ENCODE measurements around the gene DNAH8.

Gene DNAH8

DNA sequence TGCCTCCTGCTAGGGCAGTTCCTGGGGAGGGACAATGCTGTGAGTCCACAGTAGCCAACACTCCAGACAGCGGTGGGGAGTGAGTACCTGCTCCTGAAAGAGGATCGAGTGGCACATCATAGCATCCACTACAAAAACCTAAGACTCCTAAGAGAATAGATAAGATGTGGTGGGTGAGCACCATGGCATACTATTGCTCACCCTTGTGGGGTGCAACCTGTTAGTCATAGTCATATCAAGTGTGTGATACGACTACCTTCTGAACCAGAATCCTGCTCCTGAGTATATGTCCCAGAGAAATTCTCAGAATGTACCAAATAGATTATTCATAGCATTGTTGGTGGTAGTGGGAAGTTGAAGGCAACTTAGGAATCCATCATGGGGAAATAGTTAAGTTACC is 270.7 kb downstream of the DNAH8 start:
- Histone ChIP-seq H3K4me1 (ENCODE audit: control insufficient read depth, low read length) (no peaks in the 10 kb centered on the region), H4K20me1 (ENCODE audit: control insufficient read depth, insufficient read depth, low read depth, low read length) (no peaks in the 10 kb centered on the region), H3K9me2 (replicated peaks; ENCODE audit: control insufficient read depth, low read length) (no peaks in the 10 kb centered on the region), H3K36me3 (ENCODE audit: control insufficient read depth, low read length) (no peaks in the 10 kb centered on the region), H3K27me3 (ENCODE audit: control insufficient read depth, low read length) (peaks cover 6% of the 10 kb centered on the region; the same call in 1 of the 2 replicates), H3F3A (ENCODE audit: control insufficient read depth, insufficient read depth) (no peaks in the 10 kb centered on the region), H3K79me2 (ENCODE audit: control insufficient read depth, low read length) (no peaks in the 10 kb centered on the region), H3K4me2 (ENCODE audit: low read length) (no peak overlapping the region), H3K4me3 (ENCODE audit: low read length) (no peak overlapping the region), H3K9me3 (ENCODE audit: control insufficient read depth, insufficient read depth, low read length) (no peaks in the 10 kb centered on the region), H3K27ac (ENCODE audit: low read depth, low read length) (no peak overlapping the region)
- TF ChIP-seq, protein P1, sequence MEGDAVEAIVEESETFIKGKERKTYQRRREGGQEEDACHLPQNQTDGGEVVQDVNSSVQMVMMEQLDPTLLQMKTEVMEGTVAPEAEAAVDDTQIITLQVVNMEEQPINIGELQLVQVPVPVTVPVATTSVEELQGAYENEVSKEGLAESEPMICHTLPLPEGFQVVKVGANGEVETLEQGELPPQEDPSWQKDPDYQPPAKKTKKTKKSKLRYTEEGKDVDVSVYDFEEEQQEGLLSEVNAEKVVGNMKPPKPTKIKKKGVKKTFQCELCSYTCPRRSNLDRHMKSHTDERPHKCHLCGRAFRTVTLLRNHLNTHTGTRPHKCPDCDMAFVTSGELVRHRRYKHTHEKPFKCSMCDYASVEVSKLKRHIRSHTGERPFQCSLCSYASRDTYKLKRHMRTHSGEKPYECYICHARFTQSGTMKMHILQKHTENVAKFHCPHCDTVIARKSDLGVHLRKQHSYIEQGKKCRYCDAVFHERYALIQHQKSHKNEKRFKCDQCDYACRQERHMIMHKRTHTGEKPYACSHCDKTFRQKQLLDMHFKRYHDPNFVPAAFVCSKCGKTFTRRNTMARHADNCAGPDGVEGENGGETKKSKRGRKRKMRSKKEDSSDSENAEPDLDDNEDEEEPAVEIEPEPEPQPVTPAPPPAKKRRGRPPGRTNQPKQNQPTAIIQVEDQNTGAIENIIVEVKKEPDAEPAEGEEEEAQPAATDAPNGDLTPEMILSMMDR (IDR thresholded peaks at IDR 0.05; ENCODE audit: low read depth, low read length, poor library complexity, severe bottlenecking): no peak
- TF ChIP-seq EZH2phosphoT487 (IDR thresholded peaks at IDR 0.05; ENCODE audit: borderline replicate concordance, low read length): no peak

DNA sequence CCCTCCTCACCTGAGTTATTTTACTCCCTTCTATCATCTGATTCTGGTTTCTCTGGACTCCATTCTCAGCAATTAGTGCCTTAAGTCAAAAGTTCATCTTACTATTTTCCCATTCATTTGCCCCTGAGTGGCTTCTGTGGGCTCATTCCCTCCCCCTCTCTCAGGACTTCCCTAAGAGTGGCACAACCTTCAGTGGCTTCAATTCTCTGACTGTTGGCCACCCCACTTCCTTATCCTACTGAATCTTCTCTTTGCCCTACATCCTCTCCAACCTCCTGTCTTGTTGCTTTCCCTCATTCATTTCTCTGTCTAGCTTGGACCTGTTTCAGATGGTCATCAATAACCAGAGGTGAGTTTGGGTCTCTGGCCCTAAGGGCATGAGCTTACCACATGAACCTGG is 272.4 kb downstream of the DNAH8 start:
- Histone ChIP-seq H3K27me3 (ENCODE audit: control insufficient read depth, low read length) (peaks cover 6% of the 10 kb centered on the region; the same call in 1 of the 2 replicates), H4K20me1 (ENCODE audit: control insufficient read depth, insufficient read depth, low read depth, low read length) (no peaks in the 10 kb centered on the region), H3K4me3 (ENCODE audit: low read length) (no peak overlapping the region), H3K36me3 (ENCODE audit: control insufficient read depth, low read length) (no peaks in the 10 kb centered on the region), H3K79me2 (ENCODE audit: control insufficient read depth, low read length) (no peaks in the 10 kb centered on the region), H3K9me3 (ENCODE audit: control insufficient read depth, insufficient read depth, low read length) (no peaks in the 10 kb centered on the region), H3F3A (ENCODE audit: control insufficient read depth, insufficient read depth) (no peaks in the 10 kb centered on the region), H3K9me2 (replicated peaks; ENCODE audit: control insufficient read depth, low read length) (no peaks in the 10 kb centered on the region), H3K4me2 (ENCODE audit: low read length) (no peak overlapping the region), H3K4me1 (ENCODE audit: control insufficient read depth, low read length) (no peaks in the 10 kb centered on the region), H3K27ac (ENCODE audit: low read depth, low read length) (no peak overlapping the region)
- TF ChIP-seq, protein P1 (IDR thresholded peaks at IDR 0.05; ENCODE audit: low read depth, low read length, poor library complexity, severe bottlenecking): no peak
- TF ChIP-seq EZH2phosphoT487 (IDR thresholded peaks at IDR 0.05; ENCODE audit: borderline replicate concordance, low read length): no peak

DNA sequence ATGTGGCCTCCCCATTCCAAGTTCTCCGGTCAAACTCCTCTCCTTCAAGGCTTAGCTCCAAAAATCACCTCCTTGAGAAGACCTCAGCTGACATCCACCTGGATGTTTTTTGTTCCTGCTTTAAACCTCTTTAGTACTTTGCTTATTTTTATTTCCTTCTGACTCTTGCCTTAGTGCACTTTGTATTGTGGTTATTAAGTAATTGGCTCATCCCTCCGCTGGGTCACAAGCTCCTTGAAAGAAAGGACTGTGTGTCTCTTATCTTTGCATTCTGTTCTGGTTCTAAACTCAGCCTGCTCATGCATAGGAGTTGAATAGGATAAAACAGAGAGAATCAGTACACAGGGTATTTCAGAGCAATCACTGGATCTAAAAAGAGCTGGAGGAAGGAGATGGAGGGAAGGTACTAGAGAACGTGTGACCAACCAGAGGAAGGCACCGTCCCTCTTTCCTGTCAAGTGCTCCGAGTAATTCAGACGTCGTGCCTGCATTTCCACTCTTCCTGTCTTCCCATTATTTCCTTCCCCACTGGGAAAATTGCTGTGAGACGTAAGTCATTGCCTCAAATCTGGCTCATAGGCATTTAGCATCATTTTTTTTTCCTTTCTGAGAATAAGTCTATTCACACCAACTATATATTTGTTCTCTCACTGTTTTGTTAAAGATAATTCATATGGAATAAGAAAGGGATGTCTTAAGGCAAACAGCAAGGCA is 273.8 kb downstream of the DNAH8 start:
- Histone ChIP-seq H3K36me3 (ENCODE audit: control insufficient read depth, low read length) (no peaks in the 10 kb centered on the region), H3K27ac (ENCODE audit: low read depth, low read length) (no peak overlapping the region), H3K9me2 (replicated peaks; ENCODE audit: control insufficient read depth, low read length) (no peaks in the 10 kb centered on the region), H3K27me3 (ENCODE audit: control insufficient read depth, low read length) (peaks cover 6% of the 10 kb centered on the region; the same call in 1 of the 2 replicates), H3K4me2 (ENCODE audit: low read length) (no peak overlapping the region), H3K9me3 (ENCODE audit: control insufficient read depth, insufficient read depth, low read length) (no peaks in the 10 kb centered on the region), H3F3A (ENCODE audit: control insufficient read depth, insufficient read depth) (no peaks in the 10 kb centered on the region), H3K79me2 (ENCODE audit: control insufficient read depth, low read length) (no peaks in the 10 kb centered on the region), H3K4me3 (ENCODE audit: low read length) (no peak overlapping the region), H3K4me1 (ENCODE audit: control insufficient read depth, low read length) (no peaks in the 10 kb centered on the region), H4K20me1 (ENCODE audit: control insufficient read depth, insufficient read depth, low read depth, low read length) (no peaks in the 10 kb centered on the region)
- TF ChIP-seq EZH2phosphoT487 (IDR thresholded peaks at IDR 0.05; ENCODE audit: borderline replicate concordance, low read length): no peak
- TF ChIP-seq, protein P1 (IDR thresholded peaks at IDR 0.05; ENCODE audit: low read depth, low read length, poor library complexity, severe bottlenecking): no peak
